ENCODE results near the gene NANS.
"Not testable (repeated sequence)": the region's sequence is repeated elsewhere in the genome, so short reads cannot be mapped to it uniquely, and the experiment has no call there.

Gene NANS

GRCh38 chr9:98105006-98105405 lies 48.5 kb downstream of the NANS start:
- DNase-seq = no peak

- no peak for DNase-seq
Observed at GRCh38 chr9:98107926-98108325, 51.4 kb downstream of the NANS start.

GRCh38 chr9:98108531-98109031 lies 52.0 kb downstream of the NANS start:
- no peak for DNase-seq

- no peak for DNase-seq
Observed at GRCh38 chr9:98109052-98109451, 52.5 kb downstream of the NANS start.

- not testable (repeated sequence) for DNase-seq
Observed at GRCh38 chr9:98117097-98117496, 60.6 kb downstream of the NANS start.

GRCh38 chr9:98117984-98118639 lies 61.6 kb downstream of the NANS start:
- DNase-seq = peak; percentile 27

- DNase-seq = peak; percentile 53
Observed at GRCh38 chr9:98118640-98119601, 62.4 kb downstream of the NANS start, which contains the start of gene TRIM14. Gene TRIM14 (minus strand): TSS chr9:98119222. CDS start chr9:98119188, 34 bp downstream.

- DNase-seq = no peak
Observed at GRCh38 chr9:98120476-98120875, 63.9 kb downstream of the NANS start.

- DNase-seq = no peak
Observed at GRCh38 chr9:98121058-98121457, 64.5 kb downstream of the NANS start.

GRCh38 chr9:98124091-98124490 lies 67.6 kb downstream of the NANS start:
- not testable (repeated sequence) for DNase-seq

- no peak for DNase-seq
Observed at GRCh38 chr9:98124637-98125426, 68.3 kb downstream of the NANS start.

GRCh38 chr9:98127226-98127625 lies 70.7 kb downstream of the NANS start:
- DNase-seq = no peak

- DNase-seq = no peak
Observed at GRCh38 chr9:98128316-98128715, 71.8 kb downstream of the NANS start.

GRCh38 chr9:98129451-98129881 lies 72.9 kb downstream of the NANS start:
- no peak for DNase-seq

GRCh38 chr9:98130060-98130459 lies 73.5 kb downstream of the NANS start:
- not testable (repeated sequence) for DNase-seq

GRCh38 chr9:98130576-98131228 lies 74.2 kb downstream of the NANS start:
- no peak for DNase-seq

GRCh38 chr9:98132158-98132557 lies 75.6 kb downstream of the NANS start:
- no peak for DNase-seq

Data from activated CD4-positive, alpha-beta T cell treated with anti-CD3 and anti-CD28 coated beads for 1 hour (primary cell).